IPS-18a (cell line): Measurements from ENCODE around the gene MOB3C.
A peak's percentile ranks its signal among the peaks of the same experiment; 100 is the strongest.

Source experiments
- H3K27ac ChIP-seq: one replicate; pipeline ENCODE4 v1.5.1; 2013; ENCODE audit warnings: low read length
- H3K27me3 ChIP-seq: one replicate; pipeline ENCODE4 v1.6.1; 2013; ENCODE audit warnings: mild to moderate bottlenecking, low read length; ENCODE audit not compliant: control insufficient read depth, insufficient read depth
- H3K36me3 ChIP-seq: one replicate; pipeline ENCODE4 v1.6.1; 2013; ENCODE audit warnings: low read depth, low read length; ENCODE audit not compliant: control insufficient read depth
- H3K4me1 ChIP-seq: one replicate; pipeline ENCODE4 v1.6.1; 2013; ENCODE audit warnings: low read depth, low read length; ENCODE audit not compliant: control insufficient read depth
- H3K4me3 ChIP-seq: one replicate; pipeline ENCODE4 v1.5.1; 2013; ENCODE audit warnings: low read length
- H3K9ac ChIP-seq: one replicate; pipeline ENCODE4 v1.6.1; 2013; ENCODE audit warnings: mild to moderate bottlenecking, low read length, moderate library complexity
- H3K9me3 ChIP-seq: one replicate; pipeline ENCODE4 v1.6.1; 2013; ENCODE audit warnings: low read depth, low read length; ENCODE audit not compliant: control insufficient read depth

The MOB3C gene

DNA sequence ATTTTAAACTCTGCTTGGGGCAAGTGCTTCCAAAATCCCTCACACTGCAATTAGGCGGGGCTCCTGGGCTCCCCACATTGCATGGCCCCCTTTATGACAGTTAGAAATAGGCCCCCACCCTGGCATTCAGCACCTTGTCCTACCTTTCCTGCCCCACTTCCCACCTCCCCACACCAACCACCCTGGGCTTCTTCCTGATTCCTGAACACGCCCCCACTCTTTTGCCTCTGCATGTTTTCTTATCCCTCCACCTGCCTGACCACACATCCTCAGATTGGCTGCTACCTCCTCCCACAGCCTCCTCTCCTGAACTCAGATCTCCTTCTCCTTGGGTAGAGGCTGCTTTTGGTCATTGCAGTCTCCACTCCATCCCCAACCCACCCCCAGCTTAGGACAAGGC lies 1.5 kb downstream of the MOB3C start:
- Histone ChIP-seq H3K4me1 (peaks cover 37% of the 10 kb centered on the region), H3K27me3 (peaks cover 15% of the 10 kb centered on the region), H3K9ac (no peak overlapping the region), H3K9me3 (no peaks in the 10 kb centered on the region), H3K4me3 (no peak overlapping the region), H3K27ac (no peak overlapping the region), H3K36me3 (no peaks in the 10 kb centered on the region)

DNA sequence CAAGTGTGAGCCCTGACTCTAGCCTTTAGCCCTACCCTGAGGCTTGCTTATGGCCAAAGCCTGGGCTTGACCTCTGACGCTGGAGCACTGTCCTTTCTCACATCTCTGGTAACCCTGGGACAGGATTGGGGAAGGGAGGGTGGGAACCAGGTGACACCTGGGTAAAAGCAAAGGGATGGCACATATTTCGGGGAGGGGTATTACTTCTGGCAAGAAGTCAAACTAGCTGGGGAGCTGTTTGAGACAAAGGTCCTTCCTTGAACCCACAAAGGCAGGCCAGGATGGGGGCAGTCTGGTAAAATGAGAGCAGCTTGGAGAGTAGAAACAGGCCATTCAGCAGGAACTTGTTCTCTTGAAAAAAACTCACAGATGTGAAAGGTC lies 2.0 kb downstream of the MOB3C start:
- H3K9ac ChIP-seq: no peak overlapping the region

GRCh38 chr1:46613661-46614603 lies 2.7 kb downstream of the MOB3C start:
- Histone ChIP-seq H3K9ac (peak overlapping the region; percentile 25), H3K9me3 (no peaks in the 10 kb centered on the region), H3K27ac (no peak overlapping the region), H3K27me3 (peaks cover 15% of the 10 kb centered on the region), H3K4me3 (peak overlapping the region; percentile 39), H3K4me1 (peaks cover 37% of the 10 kb centered on the region), H3K36me3 (peaks cover 7% of the 10 kb centered on the region)

More for the DNA sequence above, 2.0 kb downstream of the MOB3C start:
- H3K27me3 ChIP-seq: peaks cover 15% of the 10 kb centered on the region
- H3K4me1 ChIP-seq: peaks cover 37% of the 10 kb centered on the region
- H3K9me3 ChIP-seq: no peaks in the 10 kb centered on the region
- H3K36me3 ChIP-seq: peaks cover 3% of the 10 kb centered on the region
- no peak overlapping the region for H3K27ac ChIP-seq
- no peak overlapping the region for H3K4me3 ChIP-seq

DNA sequence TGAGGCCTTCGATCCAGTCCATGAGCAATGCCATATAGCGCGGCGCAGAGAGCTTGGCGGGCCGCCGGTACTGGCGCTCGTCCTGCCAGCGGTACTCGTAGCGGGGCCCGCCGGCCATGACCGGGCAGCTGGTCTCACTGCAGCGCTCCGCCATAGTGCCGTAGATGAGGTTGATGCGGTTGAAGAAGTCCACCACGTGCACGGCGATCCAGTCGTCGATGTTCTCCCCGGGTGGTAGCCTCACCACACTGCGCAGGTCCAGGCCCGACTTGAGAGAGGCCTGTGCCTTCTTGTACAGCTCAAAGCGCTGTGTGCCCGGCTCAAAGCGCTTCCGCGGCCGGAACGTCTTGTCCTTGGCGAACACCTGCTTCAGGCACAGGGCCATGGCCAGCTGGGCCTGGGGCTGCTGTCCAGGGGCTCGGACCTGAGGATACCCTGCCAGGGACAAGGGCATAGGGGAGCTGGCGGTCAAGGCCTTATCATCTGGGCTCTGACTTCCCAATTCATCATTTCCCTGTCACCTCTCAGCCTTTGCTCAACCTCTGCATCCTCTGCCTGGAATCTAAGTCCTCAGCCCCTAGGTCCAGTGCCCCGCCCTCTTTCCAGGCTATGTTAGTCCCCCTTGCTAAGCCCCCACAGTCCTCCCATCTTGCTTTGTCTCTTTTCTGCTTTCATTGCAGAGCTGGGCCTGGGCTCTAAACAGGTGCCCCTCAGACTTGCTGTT lies 3.5 kb downstream of the MOB3C start:
- H3K27me3 ChIP-seq: peaks cover 12% of the 10 kb centered on the region
- H3K27ac ChIP-seq: no peak overlapping the region
- H3K9me3 ChIP-seq: no peaks in the 10 kb centered on the region
- H3K9ac ChIP-seq: peak overlapping the region; percentile 25
- peaks cover 37% of the 10 kb centered on the region for H3K4me1 ChIP-seq
- H3K36me3 ChIP-seq: peaks cover 10% of the 10 kb centered on the region
- peak overlapping the region; percentile 39 for H3K4me3 ChIP-seq

DNA sequence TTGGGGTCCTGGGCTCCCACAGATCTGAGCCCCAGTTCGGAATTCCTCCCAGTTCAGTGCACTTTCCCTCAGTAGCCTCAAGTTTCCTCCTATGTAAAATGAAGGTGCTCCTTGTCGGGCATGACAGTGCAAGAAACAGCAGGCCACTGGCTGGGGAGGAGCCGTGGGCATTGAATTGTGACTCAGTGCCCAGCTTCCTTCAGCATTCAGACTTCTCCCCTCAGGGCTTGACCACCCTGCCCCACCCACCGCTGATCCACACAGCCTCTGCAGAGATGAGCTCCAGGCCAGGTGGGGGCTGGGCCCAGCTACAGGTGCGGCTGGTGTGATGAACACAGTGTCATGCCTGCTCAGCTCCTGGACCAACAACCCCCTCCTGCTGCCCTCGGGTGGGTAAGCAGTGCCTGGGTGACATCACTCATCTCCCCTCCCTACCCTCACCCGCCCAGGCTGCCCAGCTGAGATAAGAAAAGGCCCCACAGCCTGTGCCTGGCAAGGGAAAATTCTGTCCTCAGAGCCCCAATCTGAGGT lies 4.9 kb downstream of the MOB3C start:
- H3K27ac ChIP-seq: no peak overlapping the region
- peaks cover 37% of the 10 kb centered on the region for H3K4me1 ChIP-seq
- H3K36me3 ChIP-seq: peaks cover 10% of the 10 kb centered on the region

GRCh38 chr1:46607345-46608130 lies 9.1 kb downstream of the MOB3C start:
- H3K4me1 ChIP-seq: peaks cover 28% of the 10 kb centered on the region
- no peak overlapping the region for H3K4me3 ChIP-seq
- no peaks in the 10 kb centered on the region for H3K9me3 ChIP-seq
- H3K9ac ChIP-seq: no peak overlapping the region
- no peak overlapping the region for H3K27ac ChIP-seq
- no peaks in the 10 kb centered on the region for H3K27me3 ChIP-seq
- H3K36me3 ChIP-seq: peaks cover 10% of the 10 kb centered on the region

More for the DNA sequence above, 4.9 kb downstream of the MOB3C start:
- Histone ChIP-seq H3K4me3 (peak overlapping the region; percentile 17), H3K27me3 (no peaks in the 10 kb centered on the region), H3K9me3 (no peaks in the 10 kb centered on the region), H3K9ac (no peak overlapping the region)

DNA sequence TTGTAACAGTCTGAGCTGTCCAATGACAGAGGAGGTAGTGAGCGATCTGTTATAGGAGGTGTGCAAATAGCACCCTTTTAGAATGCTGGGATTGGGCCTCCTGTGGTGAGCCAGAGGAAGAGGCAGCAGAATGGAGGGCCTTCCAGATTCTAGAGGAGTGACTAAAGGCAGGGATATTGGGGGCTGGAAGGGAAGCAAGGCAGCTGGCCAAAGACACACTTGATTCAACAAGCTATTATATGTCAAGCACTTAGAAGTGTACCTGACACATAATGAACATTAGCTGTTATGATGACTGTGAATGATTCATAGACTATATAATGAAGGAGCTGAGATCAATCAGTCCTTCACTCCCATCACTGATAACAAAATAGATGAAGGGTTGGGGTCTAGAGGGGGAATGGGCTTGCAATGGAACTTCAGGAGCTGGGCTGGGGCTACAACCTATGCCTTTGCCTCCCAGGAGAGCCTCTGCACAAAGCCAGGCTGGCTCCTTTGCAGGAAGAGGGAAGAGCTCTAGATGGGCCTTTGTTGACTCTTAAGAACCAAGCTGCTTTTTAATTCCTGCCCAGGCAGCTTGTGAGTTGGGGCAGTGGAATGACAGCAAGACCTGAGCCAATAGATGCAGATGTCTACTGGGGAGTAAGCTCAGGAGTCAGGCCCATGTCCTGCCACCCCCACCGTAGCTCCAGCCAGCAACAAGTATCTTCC lies 10.2 kb downstream of the MOB3C start:
- Histone ChIP-seq H3K4me1 (peaks cover 21% of the 10 kb centered on the region), H3K27ac (no peak overlapping the region), H3K9ac (no peak overlapping the region), H3K9me3 (no peaks in the 10 kb centered on the region), H3K27me3 (no peaks in the 10 kb centered on the region), H3K36me3 (peaks cover 10% of the 10 kb centered on the region), H3K4me3 (no peak overlapping the region)

DNA sequence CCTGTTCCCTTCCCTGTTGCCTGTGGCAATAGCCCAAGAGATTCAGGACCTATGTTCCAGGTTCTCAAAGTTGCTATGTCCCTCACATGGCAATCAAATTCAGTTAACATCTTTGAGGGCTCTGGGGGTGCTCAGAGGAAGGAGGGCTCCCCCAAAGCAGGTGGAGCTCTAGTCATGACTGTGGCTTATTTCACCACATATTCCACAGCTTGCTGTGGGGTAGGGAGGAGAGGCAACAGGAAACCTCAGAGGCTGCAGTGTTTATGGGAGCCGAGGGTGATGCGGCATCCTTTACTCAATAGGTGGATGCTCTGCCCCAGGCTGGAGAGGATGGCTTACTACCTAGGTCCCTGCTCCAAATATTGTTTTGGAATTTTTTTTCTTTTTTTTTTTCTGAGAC lies 11.4 kb downstream of the MOB3C start:
- Histone ChIP-seq H3K9ac (no peak overlapping the region), H3K4me1 (peaks cover 16% of the 10 kb centered on the region), H3K27me3 (no peaks in the 10 kb centered on the region), H3K27ac (no peak overlapping the region), H3K9me3 (no peaks in the 10 kb centered on the region), H3K4me3 (no peak overlapping the region), H3K36me3 (peaks cover 10% of the 10 kb centered on the region)

DNA sequence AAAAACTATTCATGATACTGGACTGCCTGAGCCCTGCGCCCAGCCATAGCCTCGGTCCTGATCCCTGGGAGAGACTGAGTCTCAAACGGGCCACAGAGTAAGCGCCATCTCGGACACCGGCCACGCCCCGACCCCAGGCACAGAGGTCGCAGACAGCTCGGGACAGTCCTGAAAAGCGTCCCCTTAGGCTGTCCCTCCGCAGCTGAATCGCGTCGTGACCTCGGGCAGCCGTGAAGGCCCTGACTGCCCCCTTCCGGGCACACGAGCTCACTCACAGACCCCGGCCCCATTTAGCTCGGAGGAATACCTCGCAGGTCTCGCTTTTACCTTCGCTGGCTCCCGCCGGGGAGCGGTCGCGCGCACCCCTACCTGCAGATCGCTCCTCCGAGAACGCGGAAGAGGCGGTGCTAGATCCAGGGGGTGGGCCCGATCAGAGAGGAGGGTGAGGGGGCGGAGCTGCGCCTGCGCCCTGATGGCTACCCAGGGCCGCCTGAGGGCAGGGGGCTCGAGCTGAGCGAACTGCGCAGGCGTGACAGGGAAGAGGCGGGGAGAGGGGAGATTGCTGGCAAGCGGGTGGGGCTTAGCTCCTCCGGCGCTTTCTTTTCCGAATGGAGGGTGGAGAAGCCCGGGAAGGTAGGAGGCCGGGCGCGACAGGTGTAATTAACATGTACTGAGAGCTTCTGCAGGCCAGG lies 12.6 kb downstream of the MOB3C start, which contains the start of gene MKNK1:
Gene MKNK1, minus strand, starts transcription at position 411 of the 692 bp plus-strand sequence. CDS start 20,941 bp downstream, outside the sequence.
- Histone ChIP-seq H3K27me3 (no peaks in the 10 kb centered on the region), H3K4me3 (peak within 1 kb of the TSS; percentile 78), H3K9ac (peak within 1 kb of the TSS; percentile 61), H3K4me1 (peaks cover 16% of the 10 kb centered on the region), H3K27ac (no peak within 1 kb of the TSS), H3K9me3 (no peaks in the 10 kb centered on the region), H3K36me3 (peaks cover 4% of the 10 kb centered on the region)

DNA sequence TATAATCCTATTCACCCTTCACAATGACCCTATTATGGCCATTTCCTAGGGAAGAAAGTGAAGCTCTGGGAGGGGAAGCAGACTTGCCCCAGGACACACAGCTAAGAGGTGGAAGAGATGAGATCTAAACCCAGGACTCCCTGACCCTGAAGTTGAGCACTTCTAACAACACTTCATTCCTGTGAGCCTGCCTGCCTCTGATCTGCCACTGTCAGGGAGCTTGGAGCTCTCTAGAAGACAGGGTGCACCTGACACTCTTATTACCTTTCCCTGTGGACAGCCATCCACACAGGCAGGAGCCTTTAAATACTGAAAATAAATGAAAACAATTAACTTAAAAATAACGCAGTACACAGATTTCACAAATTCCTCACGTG lies 13.1 kb downstream of the MOB3C start:
- peaks cover 16% of the 10 kb centered on the region for H3K4me1 ChIP-seq

More for the DNA sequence above, 13.1 kb downstream of the MOB3C start:
- Histone ChIP-seq H3K9me3 (no peaks in the 10 kb centered on the region), H3K4me3 (peak overlapping the region; percentile 78), H3K36me3 (no peaks in the 10 kb centered on the region), H3K27me3 (no peaks in the 10 kb centered on the region), H3K9ac (peak overlapping the region; percentile 41), H3K27ac (no peak overlapping the region)
